K562 (cell line): ENCODE results near the gene AP3S2. TPM values are rescaled to one million over a fixed set of nuclear protein-coding genes. Genes with fewer than 3 reads are reported as not detected.

Experiments
- ATAC-seq: fragments of 200-7000 bp; cut with Tn5 transposase; 3 replicates; pipeline ENCODE4 v1.9.1; 2020; ENCODE audit warnings: moderate library complexity
- BruUV-seq: library from RNA; stranded (reverse); fragments of 400-500 nt; replicated peaks from 2 replicates; lab custom pipeline; 2021; lab: Mats Ljungman, UMichigan
- CTCF ChIA-PET: fragments of 300-600 bp; formaldehyde crosslinking; extraction: SDS; loops from one replicate; lab custom pipeline; 2021; ENCODE audit warnings: low intra/inter-chr PET ratio; lab: Yijun Ruan, JAX
- POLR2A ChIA-PET: fragments of 300-600, 350-650 bp; sonication (Branson Sonifier 250); formaldehyde crosslinking; extraction: SDS; loops from one replicate; lab custom pipeline; 2021; ENCODE audit warnings: antibody characterized with exemption, inconsistent platforms; lab: Yijun Ruan, JAX
- DNase-seq, 4 experiments: peaks; one replicate each; pipeline versions ENCODE4 v3.0.0 to v3.0.0-alpha.2; 2011 to 2018; ENCODE audit warnings: low spot score in 3 of 4, mixed read lengths in 3 of 4; ENCODE audit errors: extremely low read depth in 1 of 4
- FAIRE-seq: peaks from 2 replicates; lab custom pipeline; 2011; peaks lifted over from hg19 to GRCh38; lab: Jason Lieb, UNC
- H2AFZ ChIP-seq: 2 replicates; pipeline ENCODE4 v1.6.0; 2011; ENCODE audit warnings: low read depth, low read length, control low read depth, inconsistent platforms
- H3K27ac ChIP-seq: fragments of 200-600 bp; 3 replicates; pipeline ENCODE4 v1.8.0; 2011; ENCODE audit warnings: low read depth, mild to moderate bottlenecking, control low read depth, inconsistent platforms, low read length, moderate library complexity, mixed read lengths; ENCODE audit errors: extremely low read depth
- H3K27me3 ChIP-seq, 2 experiments: fragments of 300-600 bp in 1 of 2; 2 replicates in 1 of 2; 3 replicates in 1 of 2; pipeline versions ENCODE4 v1.6.0 to v1.8.0; 2011; ENCODE audit warnings: inconsistent platforms in 2 of 2, low read length in 2 of 2, mild to moderate bottlenecking in 1 of 2, mixed read lengths in 1 of 2, moderate library complexity in 1 of 2; ENCODE audit not compliant: control insufficient read depth in 2 of 2, insufficient read depth in 2 of 2
- H3K36me3 ChIP-seq: fragments of 300-600 bp; 3 replicates; pipeline ENCODE4 v1.8.0; 2011; ENCODE audit warnings: mild to moderate bottlenecking, low read length, inconsistent platforms; ENCODE audit not compliant: control insufficient read depth, insufficient read depth
- H3K4me1 ChIP-seq, 2 experiments: fragments of 200-600 bp in 1 of 2; replicated peaks in 1 of 2; 2 replicates in 1 of 2; 3 replicates in 1 of 2; pipeline versions ENCODE4 v1.5.1 to v1.8.0; 2011; ENCODE audit warnings: inconsistent platforms in 2 of 2, low read length in 2 of 2, mild to moderate bottlenecking in 1 of 2, mixed read lengths in 1 of 2, moderate library complexity in 1 of 2; ENCODE audit not compliant: control insufficient read depth in 2 of 2, insufficient read depth in 2 of 2
- H3K4me2 ChIP-seq: 2 replicates; pipeline ENCODE4 v1.6.1; 2011; ENCODE audit warnings: low read length, control low read depth, inconsistent platforms, mixed read lengths; ENCODE audit not compliant: insufficient read depth
- H3K4me3 ChIP-seq: fragments of 200-600 bp; sonication (generic), shearing (Covaris generic); 2 replicates; pipeline ENCODE4 v1.5.1; 2016; ENCODE audit warnings: control low read depth, inconsistent platforms
- H3K79me2 ChIP-seq: fragments of 200-600 bp; 3 replicates; pipeline ENCODE4 v1.8.0; 2011; ENCODE audit warnings: low read length, inconsistent platforms; ENCODE audit not compliant: control insufficient read depth, insufficient read depth
- H3K9ac ChIP-seq, 2 experiments: 2 replicates each; pipeline versions ENCODE4 v1.6.0 to v1.6.1; 2011; ENCODE audit warnings: low read depth in 2 of 2, low read length in 2 of 2, control low read depth in 1 of 2, inconsistent platforms in 1 of 2, mild to moderate bottlenecking in 1 of 2, mixed read lengths in 1 of 2; ENCODE audit not compliant: insufficient read depth in 1 of 2
- H3K9me1 ChIP-seq: one replicate; pipeline ENCODE4 v1.6.0; 2011; ENCODE audit warnings: inconsistent platforms, mild to moderate bottlenecking, low read length, moderate library complexity; ENCODE audit not compliant: control insufficient read depth, insufficient read depth
- H3K9me3 ChIP-seq: replicated peaks from 2 replicates; pipeline ENCODE4 v1.5.1; 2011; ENCODE audit warnings: low read depth, low read length, inconsistent platforms; ENCODE audit not compliant: control insufficient read depth, insufficient read depth
- H4K20me1 ChIP-seq: replicated peaks from 2 replicates; pipeline ENCODE4 v1.6.1; 2011; ENCODE audit warnings: low read length, inconsistent platforms, mixed read lengths; ENCODE audit not compliant: control insufficient read depth, insufficient read depth
- DNMT1 ChIP-seq: fragments of 450-650 bp; IDR thresholded peaks from 2 replicates; pipeline ENCODE4 v1.6.1; 2016; ENCODE audit warnings: antibody characterized with exemption, mild to moderate bottlenecking
- E4F1 ChIP-seq: fragments of 250-450 bp; sonication (Bioruptor Pico); IDR thresholded peaks from 2 replicates; pipeline ENCODE4 v1.5.0; 2021; ENCODE audit warnings: mild to moderate bottlenecking, borderline replicate concordance
- EHMT2 ChIP-seq: fragments of 450-650 bp; IDR thresholded peaks from 2 replicates; pipeline ENCODE4 v1.6.1; 2018; ENCODE audit warnings: antibody characterized with exemption
- FOXJ2 ChIP-seq: fragments of 200-800 bp; sonication (Bioruptor generic); IDR thresholded peaks from 2 replicates; pipeline ENCODE4 v1.6.1; 2016; ENCODE audit warnings: missing genetic modification characterization, missing compliant biosample characterization
- FOXP4 ChIP-seq: sonication (generic); formaldehyde crosslinking; IDR thresholded peaks from 2 replicates; pipeline ENCODE4 v1.8.0; 2022; ENCODE audit warnings: mild to moderate bottlenecking, missing genetic modification reagents, borderline replicate concordance
- MEF2D ChIP-seq: conservative IDR thresholded peaks from 2 replicates; pipeline ENCODE4 v1.6.1; 2016; ENCODE audit warnings: low read depth, missing genetic modification characterization, missing compliant biosample characterization
- NR3C1 ChIP-seq: sonication (generic); formaldehyde crosslinking; IDR thresholded peaks from 2 replicates; pipeline ENCODE4 v1.8.1; 2022; ENCODE audit warnings: missing genetic modification reagents
- PML ChIP-seq: IDR thresholded peaks from 2 replicates; pipeline ENCODE4 v1.6.1; 2012; ENCODE audit warnings: low read length, inconsistent platforms
- THRAP3 ChIP-seq: fragments of 450-650 bp; IDR thresholded peaks from 2 replicates; pipeline ENCODE4 v1.6.1; 2016; ENCODE audit warnings: mild to moderate bottlenecking, inconsistent platforms, borderline replicate concordance
- TSHZ1 ChIP-seq: fragments of 250-450 bp; sonication (Bioruptor Pico); IDR thresholded peaks from 2 replicates; pipeline ENCODE4 v1.4.0; 2020; ENCODE audit warnings: mild to moderate bottlenecking, moderate library complexity
- WGBS: fragments of 100-300 bp; shearing (Covaris generic); methylation state at CpG from one replicate; pipeline ENCODE4 v1.1.6; 2016; ENCODE audit warnings: low coverage, mixed read lengths; ENCODE audit not compliant: insufficient coverage; ENCODE audit errors: missing lambda C conversion rate; 5-methylcytosine and 5-hydroxymethylcytosine counted together
- in situ Hi-C: fragments of 300-500 bp; cut with MboI; formaldehyde crosslinking; loops from 4 replicates; pipeline ENCODE4 v1.15.0; 2018; ENCODE audit warnings: inconsistent platforms, mixed read lengths
- intact Hi-C: fragments of 100-400 bp; cut with micrococcal nuclease; formaldehyde crosslinking; loops from 2 replicates; pipeline ENCODE4 v1.14.2; 2022
- polyA plus RNA-seq, 8 experiments: library from polyadenylated mRNA; depleted of rRNA in 4 of 8; stranded (reverse) in 5 of 8; unstranded in 3 of 8; fragments of >200 nt; fragmentation: Nextera tagmentation in 2 of 8; fragmentation: Illumina TruSeq in 1 of 8; extraction: Ambion mirVana in 2 of 8; extraction: Trizol in 1 of 8; gene quantifications; 2 replicates each; pipeline versions ENCODE4 v1.2.1 to v1.2.3, GENCODE V29; 2011 to 2014; ENCODE audit warnings: inconsistent platforms in 1 of 8, missing spikeins in 1 of 8
- total RNA-seq, 7 experiments: library from RNA; depleted of rRNA in 6 of 7; stranded (reverse); fragments of >200 nt in 6 of 7; fragmentation: Illumina TruSeq in 2 of 7; extraction: Trizol in 2 of 7; gene quantifications; 2 replicates each; pipeline versions ENCODE4 v1.2.1 to v1.2.3, GENCODE V29; 2011 to 2021; ENCODE audit warnings: low replicate concordance in 1 of 7

The AP3S2 gene
- total and polyA plus RNA-seq, 9 of the 15 experiments (the other 6 are each of a cell fraction or from before 2014, with no cell fraction given) = 16.4 to 54.1 (median 37.4) TPM

- ATAC-seq (no peak), FAIRE-seq (no peak), DNase-seq (peak in 1 of 4 experiments; percentile 4)
- intact Hi-C loops = no loop called here
- BruUV-seq = no TSS peak
- no peaks in the 10 kb centered on the region for H3K9me3 ChIP-seq
- no peaks in the 10 kb centered on the region for H3K79me2 ChIP-seq
- POLR2A ChIA-PET = interaction anchor here (0.7 kb wide), 1 partner anchor 15 kb away, joined by 3 read pairs; no protein-coding TSS in a partner anchor
- H3K9me1 ChIP-seq = no peaks in the 10 kb centered on the region
- TF ChIP-seq EHMT2 (no peak), THRAP3 (no peak), TSHZ1 (CRISPR knock-in tag) (no peak), E4F1 (no peak), FOXP4 (CRISPR knock-in tag) (no peak), PML (no peak), NR3C1 (CRISPR knock-in tag) (no peak), DNMT1 (no peak), FOXJ2 (tag) (no peak), MEF2D (tag) (no peak)
- no peaks in the 10 kb centered on the region for H3K36me3 ChIP-seq
- peaks cover 0 to 8% of the 10 kb centered on the region in 2 experiments; a peak in 1 of 5 replicates for H3K4me1 ChIP-seq
- H3K9ac ChIP-seq = no peak overlapping the region
- H2AFZ ChIP-seq = no peak overlapping the region
- H4K20me1 ChIP-seq = no peaks in the 10 kb centered on the region
- in situ Hi-C loops = loop anchor here (5.0 kb wide), 1 partner anchor 69 kb away; no protein-coding TSS in a partner anchor
- H3K4me2 ChIP-seq = no peak overlapping the region
- H3K27ac ChIP-seq = no peak overlapping the region
- peaks cover 0 to 12% of the 10 kb centered on the region in 2 experiments; a peak in 2 of 5 replicates for H3K27me3 ChIP-seq
- 10% methylated on average over 9 of the region's 11 CpGs for WGBS
- CTCF ChIA-PET = no interaction called here
- H3K4me3 ChIP-seq = no peak overlapping the region
These were observed 10.0 kb upstream of the AP3S2 start for GRCh38 chr15:89903858-89904130.
